Measurements from ENCODE around the gene TRERF1. TPM values are rescaled to one million over a fixed set of nuclear protein-coding genes. Genes with fewer than 3 reads are reported as not detected.

The TRERF1 gene
- total and polyA plus RNA-seq, 2 of the 8 experiments (the other 6 are each of a cell fraction or from before 2014, with no cell fraction given) = 10.8 to 21.5 TPM

DNA sequence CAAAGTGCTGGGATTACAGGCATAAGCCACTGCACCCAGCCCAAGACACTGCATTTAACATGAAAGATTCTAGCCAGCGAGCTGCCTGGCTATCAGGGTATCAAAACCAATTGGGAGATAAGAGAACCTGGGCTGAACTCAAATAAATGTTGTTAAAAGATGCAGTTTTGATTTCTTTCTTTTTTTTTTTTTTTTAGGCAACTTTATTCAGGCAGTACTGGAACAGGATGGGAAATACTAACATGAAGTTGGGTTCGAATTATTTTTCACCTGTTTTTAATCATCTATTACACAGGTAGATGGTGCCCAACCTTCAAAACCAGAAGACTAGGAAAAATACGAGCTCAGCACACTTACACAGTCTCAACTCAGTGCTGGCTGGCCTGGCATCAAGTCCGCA is 63.7 kb downstream of the TRERF1 start:
- Histone ChIP-seq H4K20me1 (replicated peaks in 1 of 2; ENCODE audit: control insufficient read depth in 1 of 2, insufficient read depth in 2 of 2, low read length in 2 of 2) (peaks cover 27% of the 10 kb centered on the region in 2 experiments), H3K56ac (replicated peaks; ENCODE audit: insufficient read length, low read depth, low read length) (no peak overlapping the region), H3K4me2 (ENCODE audit: insufficient read depth in 1 of 2, low read depth in 2 of 2, low read length in 2 of 2) (no peak overlapping the region), H3K4me1 (replicated peaks in 1 of 4; ENCODE audit: control insufficient read depth in 3 of 4, insufficient read depth in 4 of 4, low read length in 3 of 4) (peaks cover 3 to 8% (median 6%) of the 10 kb centered on the region in 4 experiments; a peak in 4 of 7 replicates), H2BK20ac (ENCODE audit: low read length) (no peak overlapping the region), H2BK12ac (ENCODE audit: low read depth, low read length) (no peak overlapping the region), H3K27me3 (replicated peaks in 1 of 4; ENCODE audit: control insufficient read depth in 3 of 4, extremely low read depth in 1 of 4, insufficient read depth in 3 of 4, low read length in 3 of 4) (no peaks in the 10 kb centered on the region), H3K14ac (ENCODE audit: insufficient read length) (no peak overlapping the region), H3K23me2 (ENCODE audit: low read depth, low read length) (no peaks in the 10 kb centered on the region), H4K91ac (replicated peaks; ENCODE audit: insufficient read length, low read length) (no peak overlapping the region), H3K18ac (ENCODE audit: extremely low read depth, low read length) (no peak overlapping the region), H4K8ac (ENCODE audit: extremely low read depth, insufficient read depth, low read length) (no peak overlapping the region), H3K23ac (ENCODE audit: insufficient read length) (no peak overlapping the region), H2BK5ac (ENCODE audit: low read depth, low read length) (no peak overlapping the region), H3K9ac (replicated peaks in 1 of 4; ENCODE audit: extremely low read depth in 1 of 4, low read depth in 3 of 4, low read length in 3 of 4) (no peak overlapping the region), H3K79me1 (ENCODE audit: low read depth, low read length) (peaks cover 9% of the 10 kb centered on the region), H3K4ac (replicated peaks; ENCODE audit: insufficient read length, low read depth, low read length) (no peak overlapping the region), H4K5ac (ENCODE audit: insufficient read length, low read depth, low read length) (no peak overlapping the region), H2BK120ac (replicated peaks; ENCODE audit: low read depth, low read length) (no peak overlapping the region), H2AK5ac (ENCODE audit: low read depth, low read length) (no peak overlapping the region), H2BK15ac (ENCODE audit: low read length) (no peak overlapping the region; the same call in 1 of the 2 replicates), H3K36me3 (ENCODE audit: control insufficient read depth in 2 of 4, insufficient read depth in 4 of 4, low read length in 3 of 4) (no peaks in the 10 kb centered on the region), H3K79me2 (ENCODE audit: control insufficient read depth in 1 of 2, insufficient read depth in 2 of 2, low read length in 2 of 2) (peaks cover 15 to 97% of the 10 kb centered on the region in 2 experiments), H3K4me3 (ENCODE audit: extremely low read depth in 1 of 4, insufficient read depth in 2 of 4, low read depth in 3 of 4, low read length in 4 of 4) (no peak overlapping the region), H3K9me3 (ENCODE audit: insufficient read depth in 2 of 2, low read depth in 1 of 2, low read length in 1 of 2) (no peaks in the 10 kb centered on the region), H3K27ac (ENCODE audit: low read depth, low read length) (no peak overlapping the region), H2AFZ (ENCODE audit: low read length) (no peak overlapping the region)
- ChIA-PET CTCF (ENCODE audit: partially characterized antibody) (interaction anchor here (1.0 to 3.0 kb wide), 3 partner anchors 16 to 160 kb away, joined by 3 to 8 read pairs (median 3); no protein-coding TSS in a partner anchor), POLR2A (ENCODE audit: partially characterized antibody) (interaction anchor here (0.7 kb wide), 1 partner anchor 29 kb away, joined by 3 read pairs; no protein-coding TSS in a partner anchor)
- 77% methylated on average over 4 of the region's 4 CpGs; no CpG with 5 or more reads in 1 of the 2 experiments for WGBS, 2 experiments (ENCODE audit: extremely low coverage in 1 of 2, insufficient coverage in 1 of 2, insufficient read length in 1 of 2, insufficient replicate concordance in 2 of 2, low coverage in 1 of 2, low lambda C conversion rate in 2 of 2, missing lambda C conversion rate in 1 of 2)
- FAIRE-seq (no peak), DNase-seq (ENCODE audit: low read depth in 1 of 2, low spot score in 2 of 2) (no peak)
- TF ChIP-seq JUND (IDR thresholded peaks at IDR 0.05; ENCODE audit: low read length) = no peak
- no peak for TF ChIP-seq RFX5 (IDR thresholded peaks at IDR 0.05; ENCODE audit: borderline replicate concordance, low read depth, low read length)
- TF ChIP-seq FOSL1 (IDR thresholded peaks at IDR 0.05; ENCODE audit: insufficient read depth, low read depth, low read length) = no peak
- TF ChIP-seq CREB1 (IDR thresholded peaks at IDR 0.05) = no peak
- no peak for TF ChIP-seq SIX5 (IDR thresholded peaks at IDR 0.05; ENCODE audit: low read depth, low read length)

Data from H1 (cell line).